Neural crest cell (in vitro differentiated cells): ENCODE data around the gene PLA2R1. TPM values are rescaled to one million over a fixed set of nuclear protein-coding genes. Genes with fewer than 3 reads are reported as not detected.

ENCODE experiments used
- DNase-seq: peaks from one replicate; pipeline ENCODE4 v3.0.0; 2021; ENCODE audit warnings: low read depth, mixed read lengths, low spot score
- H3K27ac Mint-ChIP-seq: one replicate; pipeline ENCODE4 v1.8.0; 2021; ENCODE audit warnings: mild to moderate bottlenecking, mixed read lengths; ENCODE audit not compliant: unreplicated experiment
- H3K27me3 Mint-ChIP-seq: 2 replicates; pipeline ENCODE4 v1.8.0; 2021; ENCODE audit warnings: low read depth, mild to moderate bottlenecking, mixed read lengths
- H3K36me3 Mint-ChIP-seq: 2 replicates; pipeline ENCODE4 v1.8.0; 2021; ENCODE audit warnings: low read depth, mild to moderate bottlenecking, mixed read lengths
- H3K4me1 Mint-ChIP-seq: 2 replicates; pipeline ENCODE4 v1.8.0; 2021; ENCODE audit warnings: mixed read lengths
- H3K4me3 Mint-ChIP-seq: one replicate; pipeline ENCODE4 v1.8.0; 2021; ENCODE audit warnings: mild to moderate bottlenecking, mixed read lengths
- H3K9me3 Mint-ChIP-seq: 2 replicates; pipeline ENCODE4 v1.8.0; 2021; ENCODE audit warnings: mixed read lengths
- CTCF ChIP-seq: fragments of 200-600 bp; sonication (generic); conservative IDR thresholded peaks from 2 replicates; pipeline ENCODE4 v1.5.0; 2021; ENCODE audit warnings: antibody characterized with exemption, mild to moderate bottlenecking
- total RNA-seq: library from RNA; stranded (reverse); gene quantifications from 2 replicates; pipeline ENCODE4 v1.2.1, GENCODE V29; 2021

Gene PLA2R1
- total RNA-seq, 1 donor from 2014 or later: 0.09 TPM

- Mint-ChIP-seq H3K4me1 (no peaks in the 10 kb centered on the region), H3K36me3 (no peaks in the 10 kb centered on the region), H3K27ac (no peak overlapping the region), H3K27me3 (no peaks in the 10 kb centered on the region), H3K9me3 (no peaks in the 10 kb centered on the region), H3K4me3 (no peak overlapping the region)
- TF ChIP-seq CTCF: no peak
- no peak for DNase-seq
These were observed 46.7 kb downstream of the PLA2R1 start for GRCh38 chr2:160015746-160016145.

- Mint-ChIP-seq H3K4me1 (peaks cover 3% of the 10 kb centered on the region), H3K9me3 (no peaks in the 10 kb centered on the region), H3K27me3 (no peaks in the 10 kb centered on the region), H3K27ac (no peak overlapping the region), H3K4me3 (no peak overlapping the region), H3K36me3 (no peaks in the 10 kb centered on the region)
- TF ChIP-seq CTCF: peak; percentile 42
- no peak for DNase-seq
These were observed 48.2 kb downstream of the PLA2R1 start for GRCh38 chr2:160014227-160014626.

- DNase-seq: no peak
- H3K4me3 Mint-ChIP-seq: no peak overlapping the region
- H3K9me3 Mint-ChIP-seq: no peaks in the 10 kb centered on the region
- peaks cover 3% of the 10 kb centered on the region for H3K4me1 Mint-ChIP-seq
- H3K27ac Mint-ChIP-seq: peak overlapping the region; percentile 76
- no peaks in the 10 kb centered on the region for H3K36me3 Mint-ChIP-seq
- no peak for TF ChIP-seq CTCF
- H3K27me3 Mint-ChIP-seq: no peaks in the 10 kb centered on the region
These were observed 51.9 kb downstream of the PLA2R1 start for GRCh38 chr2:160010361-160011145.

GRCh38 chr2:160007111-160007510, 55.3 kb downstream of the PLA2R1 start:
- Mint-ChIP-seq H3K27me3 (no peaks in the 10 kb centered on the region), H3K4me1 (peaks cover 3% of the 10 kb centered on the region), H3K9me3 (no peaks in the 10 kb centered on the region), H3K4me3 (no peak overlapping the region), H3K27ac (no peak overlapping the region), H3K36me3 (no peaks in the 10 kb centered on the region)
- DNase-seq: no peak
- no peak for TF ChIP-seq CTCF

GRCh38 chr2:160006475-160006874, 55.9 kb downstream of the PLA2R1 start:
- Mint-ChIP-seq H3K4me3 (no peak overlapping the region), H3K4me1 (peaks cover 3% of the 10 kb centered on the region), H3K27ac (no peak overlapping the region), H3K9me3 (no peaks in the 10 kb centered on the region), H3K36me3 (no peaks in the 10 kb centered on the region), H3K27me3 (no peaks in the 10 kb centered on the region)
- TF ChIP-seq CTCF: no peak
- no peak for DNase-seq
